WTC11 (cell line): ENCODE measurements around the gene MCOLN1. TPM values are rescaled to one million over a fixed set of nuclear protein-coding genes. Genes with fewer than 3 reads are reported as not detected.

ENCODE experiments used
- AR ChIP-seq: fragments of 250-450 bp; sonication (Bioruptor Pico); IDR thresholded peaks from 2 replicates; pipeline ENCODE4 v1.9.0; 2021; ENCODE audit warnings: mild to moderate bottlenecking
- ATF2 ChIP-seq: sonication (generic); formaldehyde crosslinking; IDR thresholded peaks from 2 replicates; pipeline ENCODE4 v1.8.1; 2022; ENCODE audit warnings: low read depth, missing genetic modification reagents, borderline replicate concordance
- ATF3 ChIP-seq: sonication (generic); formaldehyde crosslinking; conservative IDR thresholded peaks from 2 replicates; pipeline ENCODE4 v1.8.1; 2022; ENCODE audit warnings: mild to moderate bottlenecking, missing genetic modification reagents
- ERG ChIP-seq: fragments of 250-450 bp; sonication (Bioruptor Pico); IDR thresholded peaks from 2 replicates; pipeline ENCODE4 v1.8.0; 2021; ENCODE audit warnings: mild to moderate bottlenecking
- GABPB1 ChIP-seq: sonication (generic); formaldehyde crosslinking; IDR thresholded peaks from 2 replicates; pipeline ENCODE4 v1.8.1; 2023; ENCODE audit warnings: mild to moderate bottlenecking, missing genetic modification reagents
- GRHL2 ChIP-seq: fragments of 250-450 bp; sonication (Bioruptor Pico); IDR thresholded peaks from 2 replicates; pipeline ENCODE4 v1.8.0; 2022; ENCODE audit warnings: mild to moderate bottlenecking, moderate library complexity; ENCODE audit not compliant: insufficient replicate concordance, severe bottlenecking
- IRF2 ChIP-seq: sonication (generic); formaldehyde crosslinking; IDR thresholded peaks from 2 replicates; pipeline ENCODE4 v1.8.0; 2022; ENCODE audit warnings: low read depth, missing genetic modification reagents, borderline replicate concordance
- JUN ChIP-seq: sonication (generic); formaldehyde crosslinking; IDR thresholded peaks from 2 replicates; pipeline ENCODE4 v1.8.0; 2023; ENCODE audit warnings: mild to moderate bottlenecking, missing genetic modification reagents
- MLX ChIP-seq: sonication (generic); formaldehyde crosslinking; IDR thresholded peaks from 2 replicates; pipeline ENCODE4 v1.8.1; 2023; ENCODE audit warnings: mild to moderate bottlenecking, missing genetic modification reagents, moderate library complexity
- NFE2L1 ChIP-seq: sonication (generic); formaldehyde crosslinking; IDR thresholded peaks from 2 replicates; pipeline ENCODE4 v1.8.1; 2023; ENCODE audit warnings: missing genetic modification reagents
- NR1H2 ChIP-seq: sonication (generic); formaldehyde crosslinking; IDR thresholded peaks from 2 replicates; pipeline ENCODE4 v1.9.0; 2021; ENCODE audit warnings: mild to moderate bottlenecking, moderate library complexity, missing genetic modification reagents
- OVOL2 ChIP-seq: fragments of 250-450 bp; sonication (Bioruptor Pico); IDR thresholded peaks from 2 replicates; pipeline ENCODE4 v1.9.0; 2021; ENCODE audit warnings: mild to moderate bottlenecking, borderline replicate concordance
- PRDM15 ChIP-seq: sonication (generic); formaldehyde crosslinking; IDR thresholded peaks from 2 replicates; pipeline ENCODE4 v1.8.0; 2022; ENCODE audit warnings: missing genetic modification reagents
- STAT6 ChIP-seq: sonication (generic); formaldehyde crosslinking; conservative IDR thresholded peaks from 2 replicates; pipeline ENCODE4 v1.8.1; 2023; ENCODE audit warnings: mild to moderate bottlenecking, low read depth, missing genetic modification reagents, moderate library complexity
- TP53 ChIP-seq: sonication (generic); formaldehyde crosslinking; IDR thresholded peaks from 2 replicates; pipeline ENCODE4 v1.8.1; 2023; ENCODE audit warnings: mild to moderate bottlenecking, missing genetic modification reagents
- ZNF232 ChIP-seq: sonication (generic); formaldehyde crosslinking; IDR thresholded peaks from 2 replicates; pipeline ENCODE4 v1.8.0; 2022; ENCODE audit warnings: mild to moderate bottlenecking, missing genetic modification reagents
- ZNF281 ChIP-seq: sonication (generic); formaldehyde crosslinking; IDR thresholded peaks from 2 replicates; pipeline ENCODE4 v1.8.0; 2023; ENCODE audit warnings: mild to moderate bottlenecking, missing genetic modification reagents
- ZNF396 ChIP-seq: fragments of 250-450 bp; sonication (Bioruptor Pico); IDR thresholded peaks from 2 replicates; pipeline ENCODE4 v1.8.0; 2021; ENCODE audit warnings: mild to moderate bottlenecking, moderate library complexity, borderline replicate concordance
- ZNF423 ChIP-seq: fragments of 250-450 bp; sonication (Bioruptor Pico); IDR thresholded peaks from 2 replicates; pipeline ENCODE4 v2.1.2; 2022; ENCODE audit warnings: mild to moderate bottlenecking, moderate library complexity
- total RNA-seq: library from RNA; stranded (reverse); gene quantifications from 3 replicates; pipeline ENCODE4 v1.2.3, GENCODE V29; 2021

MCOLN1 gene
- total RNA-seq, 1 experiment from 2014 or later: 19.7 TPM

GRCh38 chr19:7562646-7563393 is 40.4 kb downstream of the MCOLN1 start (continued):
- no peak for TF ChIP-seq OVOL2 (CRISPR knock-in tag)
- TF ChIP-seq ZNF232 (CRISPR knock-in tag): peak; percentile 99
- peak; percentile 96; the same call in 1 of the 2 replicates for TF ChIP-seq MLX (CRISPR knock-in tag)
- TF ChIP-seq STAT6 (CRISPR knock-in tag): peak; percentile 91; the same call in 1 of the 2 replicates
- TF ChIP-seq ERG (CRISPR knock-in tag): no peak
- TF ChIP-seq ATF2 (CRISPR knock-in tag): peak; percentile 95
- TF ChIP-seq JUN (CRISPR knock-in tag): peak; percentile 100
- no peak for TF ChIP-seq ZNF423 (CRISPR knock-in tag)
- no peak for TF ChIP-seq ZNF396 (CRISPR knock-in tag)
- 0 out of 2 replicates have a peak, but pooled peaks have one; percentile 18 for TF ChIP-seq GABPB1
- peak; percentile 97 for TF ChIP-seq NFE2L1 (CRISPR knock-in tag)
- peak; percentile 93; the same call in 1 of the 2 replicates for TF ChIP-seq IRF2 (CRISPR knock-in tag)
- TF ChIP-seq ATF3: peak; percentile 85
- no peak for TF ChIP-seq AR (CRISPR knock-in tag)
- peak; percentile 97 for TF ChIP-seq ZNF281 (CRISPR knock-in tag)
- peak; percentile 98 for TF ChIP-seq NR1H2 (CRISPR knock-in tag)
- no peak for TF ChIP-seq GRHL2 (CRISPR knock-in tag)
- TF ChIP-seq PRDM15 (CRISPR knock-in tag): peak; percentile 84
- TF ChIP-seq TP53 (CRISPR knock-in tag): peak; percentile 98
